ENCODE measurements around the gene IMMP1L. TPM values are rescaled to one million over a fixed set of nuclear protein-coding genes. Genes with fewer than 3 reads are reported as not detected.

IMMP1L gene
- total RNA-seq, 1 experiment from 2014 or later, result 21.1 TPM

- Histone ChIP-seq H3K9me3 (ENCODE audit: control insufficient read depth, insufficient read depth, low read depth, low read length) (no peaks in the 10 kb centered on the region), H3K27ac (ENCODE audit: low read length) (no peak overlapping the region), H3K36me3 (ENCODE audit: control insufficient read depth, insufficient read depth, low read length) (no peaks in the 10 kb centered on the region), H3K4me1 (ENCODE audit: control insufficient read depth, insufficient read depth, low read length) (no peaks in the 10 kb centered on the region), H3K4me3 (ENCODE audit: low read depth in 2 of 2, low read length in 2 of 2) (no peak overlapping the region), H3K27me3 (ENCODE audit: control insufficient read depth, insufficient read depth, low read length) (no peaks in the 10 kb centered on the region)
- TF ChIP-seq POLR2AphosphoS5 (IDR thresholded peaks at IDR 0.05; ENCODE audit: low read depth, low read length) (no peak), TCF7L2 (IDR thresholded peaks at IDR 0.05; ENCODE audit: low read depth, low read length) (no peak), REST (IDR thresholded peaks at IDR 0.05; ENCODE audit: insufficient read depth in 1 of 2, low read depth in 2 of 2, low read length in 1 of 2) (no peak), SIN3A (IDR thresholded peaks at IDR 0.05; ENCODE audit: borderline replicate concordance, insufficient read depth, low read depth, low read length) (no peak)
- TF ChIP-seq, protein P1, sequence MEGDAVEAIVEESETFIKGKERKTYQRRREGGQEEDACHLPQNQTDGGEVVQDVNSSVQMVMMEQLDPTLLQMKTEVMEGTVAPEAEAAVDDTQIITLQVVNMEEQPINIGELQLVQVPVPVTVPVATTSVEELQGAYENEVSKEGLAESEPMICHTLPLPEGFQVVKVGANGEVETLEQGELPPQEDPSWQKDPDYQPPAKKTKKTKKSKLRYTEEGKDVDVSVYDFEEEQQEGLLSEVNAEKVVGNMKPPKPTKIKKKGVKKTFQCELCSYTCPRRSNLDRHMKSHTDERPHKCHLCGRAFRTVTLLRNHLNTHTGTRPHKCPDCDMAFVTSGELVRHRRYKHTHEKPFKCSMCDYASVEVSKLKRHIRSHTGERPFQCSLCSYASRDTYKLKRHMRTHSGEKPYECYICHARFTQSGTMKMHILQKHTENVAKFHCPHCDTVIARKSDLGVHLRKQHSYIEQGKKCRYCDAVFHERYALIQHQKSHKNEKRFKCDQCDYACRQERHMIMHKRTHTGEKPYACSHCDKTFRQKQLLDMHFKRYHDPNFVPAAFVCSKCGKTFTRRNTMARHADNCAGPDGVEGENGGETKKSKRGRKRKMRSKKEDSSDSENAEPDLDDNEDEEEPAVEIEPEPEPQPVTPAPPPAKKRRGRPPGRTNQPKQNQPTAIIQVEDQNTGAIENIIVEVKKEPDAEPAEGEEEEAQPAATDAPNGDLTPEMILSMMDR (IDR thresholded peaks at IDR 0.05), result no peak
- intact Hi-C loops (cut with micrococcal nuclease; ENCODE audit: unreplicated experiment) (no loop called here), in situ Hi-C loops (cut with HindIII; ENCODE audit: low pct_unique_long_range_greater_than_20kb, low sequenced_read_pairs) (no loop called here)
- ATAC-seq (no peak), DNase-seq (ENCODE audit: low read depth, low spot score) (no peak)
- BruUV-seq (replicated peaks), result no TSS peak
- CTCF ChIA-PET, result no interaction called here
- POLR2A ChIA-PET, result no interaction called here
These were observed 95.1 kb downstream of the IMMP1L start for GRCh38 chr11:31414338-31414737.

DNA sequence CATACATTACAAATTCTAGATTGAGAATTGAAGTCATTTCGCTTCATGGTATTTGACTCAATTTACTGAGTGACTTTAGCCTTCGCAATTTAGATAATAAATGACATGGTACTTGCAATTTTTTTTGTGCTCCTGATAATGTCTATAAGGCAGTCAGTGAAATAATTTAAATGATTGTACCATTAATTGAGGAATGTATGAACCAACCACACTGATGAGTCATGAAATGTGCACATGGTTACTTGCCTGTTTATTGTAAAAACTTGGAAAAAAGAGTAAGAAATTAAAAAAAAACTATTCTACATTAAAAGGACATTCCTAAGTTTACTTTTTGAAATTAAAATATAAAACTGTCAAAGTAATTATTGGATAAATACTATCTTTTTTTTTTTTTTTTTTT lies 96.5 kb downstream of the IMMP1L start:
- no peak for DNase-seq (ENCODE audit: low read depth, low spot score)
- BruUV-seq (replicated peaks), result no TSS peak
- TF ChIP-seq POLR2AphosphoS5 (IDR thresholded peaks at IDR 0.05; ENCODE audit: low read depth, low read length) (no peak), REST (IDR thresholded peaks at IDR 0.05; ENCODE audit: insufficient read depth in 1 of 2, low read depth in 2 of 2, low read length in 1 of 2) (no peak), SIN3A (IDR thresholded peaks at IDR 0.05; ENCODE audit: borderline replicate concordance, insufficient read depth, low read depth, low read length) (no peak), TCF7L2 (IDR thresholded peaks at IDR 0.05; ENCODE audit: low read depth, low read length) (no peak)
- TF ChIP-seq, protein P1 (IDR thresholded peaks at IDR 0.05), result no peak
- intact Hi-C loops (cut with micrococcal nuclease; ENCODE audit: unreplicated experiment), result no loop called here
- in situ Hi-C loops (cut with HindIII; ENCODE audit: low pct_unique_long_range_greater_than_20kb, low sequenced_read_pairs), result no loop called here
- H3K36me3 ChIP-seq (ENCODE audit: control insufficient read depth, insufficient read depth, low read length), result no peaks in the 10 kb centered on the region
- ChIA-PET POLR2A (no interaction called here), CTCF (no interaction called here)
- ATAC-seq, result no peak
- H3K27ac ChIP-seq (ENCODE audit: low read length), result no peak overlapping the region
- H3K4me1 ChIP-seq (ENCODE audit: control insufficient read depth, insufficient read depth, low read length), result no peaks in the 10 kb centered on the region
- H3K4me3 ChIP-seq (ENCODE audit: low read depth in 2 of 2, low read length in 2 of 2), result no peak overlapping the region
- no peaks in the 10 kb centered on the region for H3K27me3 ChIP-seq (ENCODE audit: control insufficient read depth, insufficient read depth, low read length)
- H3K9me3 ChIP-seq (ENCODE audit: control insufficient read depth, insufficient read depth, low read depth, low read length), result no peaks in the 10 kb centered on the region

All from Panc1 (cell line).